Testis (tissue), 2 donors: Measurements from ENCODE around the gene NOL6.

ENCODE experiments used
- POLR2A ChIP-seq: fragments of 450-650 bp; IDR thresholded peaks from one replicate; pipeline ENCODE4 v1.6.1; 2017; ENCODE audit warnings: antibody characterized with exemption, mild to moderate bottlenecking, moderate library complexity
- TF ChIP-seq, protein P1 (sequence below), 3 experiments: fragments of 450-650 bp in 2 of 3; fragments of 200-600 bp in 1 of 3; sonication (generic) in 1 of 3; IDR thresholded peaks; one replicate each; pipeline ENCODE4 v1.5.1; 2016 to 2019; ENCODE audit warnings: antibody characterized with exemption in 3 of 3, mild to moderate bottlenecking in 2 of 3, moderate library complexity in 1 of 3

DNA sequence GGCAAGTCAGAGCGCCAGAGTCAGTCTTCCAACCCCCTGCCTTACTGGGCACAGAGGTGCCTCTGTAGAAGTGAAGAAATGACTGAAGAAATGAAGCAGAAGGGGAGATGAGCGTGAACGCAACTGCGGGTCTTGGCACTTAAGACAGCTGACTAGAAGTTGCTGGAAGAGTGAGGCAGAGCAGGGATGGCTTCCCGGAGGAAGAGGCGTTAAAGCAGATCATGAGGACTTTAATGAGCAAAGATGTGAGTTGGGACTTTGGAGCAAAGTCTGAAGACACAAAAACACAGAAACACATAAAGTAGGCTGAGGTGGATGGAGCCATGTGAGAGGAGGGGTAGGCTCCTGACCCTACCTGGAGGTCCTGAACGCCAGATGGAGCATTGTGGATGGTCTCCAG, 33.5 kb downstream of the NOL6 start:
- no peak for TF ChIP-seq POLR2A
- TF ChIP-seq, protein P1, sequence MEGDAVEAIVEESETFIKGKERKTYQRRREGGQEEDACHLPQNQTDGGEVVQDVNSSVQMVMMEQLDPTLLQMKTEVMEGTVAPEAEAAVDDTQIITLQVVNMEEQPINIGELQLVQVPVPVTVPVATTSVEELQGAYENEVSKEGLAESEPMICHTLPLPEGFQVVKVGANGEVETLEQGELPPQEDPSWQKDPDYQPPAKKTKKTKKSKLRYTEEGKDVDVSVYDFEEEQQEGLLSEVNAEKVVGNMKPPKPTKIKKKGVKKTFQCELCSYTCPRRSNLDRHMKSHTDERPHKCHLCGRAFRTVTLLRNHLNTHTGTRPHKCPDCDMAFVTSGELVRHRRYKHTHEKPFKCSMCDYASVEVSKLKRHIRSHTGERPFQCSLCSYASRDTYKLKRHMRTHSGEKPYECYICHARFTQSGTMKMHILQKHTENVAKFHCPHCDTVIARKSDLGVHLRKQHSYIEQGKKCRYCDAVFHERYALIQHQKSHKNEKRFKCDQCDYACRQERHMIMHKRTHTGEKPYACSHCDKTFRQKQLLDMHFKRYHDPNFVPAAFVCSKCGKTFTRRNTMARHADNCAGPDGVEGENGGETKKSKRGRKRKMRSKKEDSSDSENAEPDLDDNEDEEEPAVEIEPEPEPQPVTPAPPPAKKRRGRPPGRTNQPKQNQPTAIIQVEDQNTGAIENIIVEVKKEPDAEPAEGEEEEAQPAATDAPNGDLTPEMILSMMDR (IDR thresholded peaks at IDR 0.05): no peak
